Erythroblast (primary cell): ENCODE results near the gene ETS1.

ENCODE experiments used
- GATA1 ChIP-seq: IDR thresholded peaks from 2 replicates; pipeline ENCODE4 v1.6.1; 2011; ENCODE audit warnings: low read depth, mild to moderate bottlenecking, control low read depth, low read length, moderate library complexity
- POLR2A ChIP-seq: IDR thresholded peaks from 2 replicates; pipeline ENCODE4 v1.6.1; 2011; ENCODE audit warnings: mild to moderate bottlenecking, low read length

GRCh38 chr11:128467041-128467440, 120.3 kb downstream of the ETS1 start:
- TF ChIP-seq POLR2A (no peak), GATA1 (no peak)
